Activated CD4-positive, alpha-beta memory T cell treated with anti-CD3 and anti-CD28 coated beads, Interleukin-2, amount 10 ng/mL, durations not matched to agents 7 days and 5 days (primary cell): ENCODE results near the gene GEMIN7. TPM values are rescaled to one million over a fixed set of nuclear protein-coding genes. Genes with fewer than 3 reads are reported as not detected.

Source experiments
- CTCF ChIA-PET: fragments of 350-600 bp; sonication (Branson Sonifier 250); formaldehyde crosslinking; loops from one replicate; lab custom pipeline; 2021; ENCODE audit warnings: antibody characterized with exemption, inconsistent platforms; lab: Charles Lee
- POLR2A ChIA-PET: fragments of 350-600 bp; sonication (Branson Sonifier 250); formaldehyde crosslinking; loops from one replicate; lab custom pipeline; 2021; ENCODE audit warnings: antibody characterized with exemption; lab: Charles Lee
- DNase-seq: peaks from one replicate; pipeline ENCODE4 v3.0.0-alpha.2; 2020
- H3K27ac Mint-ChIP-seq: one replicate; pipeline ENCODE4 v1.8.0; 2021; ENCODE audit warnings: mild to moderate bottlenecking, mixed read lengths
- H3K27me3 Mint-ChIP-seq: one replicate; pipeline ENCODE4 v1.8.0; 2021; ENCODE audit warnings: mixed read lengths
- H3K36me3 Mint-ChIP-seq: one replicate; pipeline ENCODE4 v1.8.0; 2021; ENCODE audit warnings: low read depth, mixed read lengths
- H3K4me1 Mint-ChIP-seq: one replicate; pipeline ENCODE4 v1.8.0; 2021; ENCODE audit warnings: mixed read lengths
- H3K4me3 Mint-ChIP-seq: one replicate; pipeline ENCODE4 v1.8.0; 2021; ENCODE audit warnings: mild to moderate bottlenecking, mixed read lengths
- H3K9me3 Mint-ChIP-seq: one replicate; pipeline ENCODE4 v1.8.0; 2021; ENCODE audit warnings: mixed read lengths
- total RNA-seq, 2 experiments: library from RNA; stranded (reverse); gene quantifications; one replicate each; pipeline ENCODE4 v1.2.3, GENCODE V29; 2021

Gene GEMIN7
- total RNA-seq, 2 experiments from 2014 or later, result 31.7 to 35.5 TPM

- Mint-ChIP-seq H3K27ac (peak overlapping the region; percentile 51), H3K9me3 (no peaks in the 10 kb centered on the region), H3K27me3 (no peaks in the 10 kb centered on the region), H3K36me3 (peaks cover 43% of the 10 kb centered on the region), H3K4me3 (peak overlapping the region; percentile 33), H3K4me1 (peaks cover 37% of the 10 kb centered on the region)
- no peak for DNase-seq
- ChIA-PET POLR2A (interaction anchor here (1.9 kb wide), 1 partner anchor 8 kb away, joined by 8 read pairs; the partner anchor contains the start of gene CLASRP), CTCF (no interaction called here)
These were observed 31.8 kb upstream of the GEMIN7 start for GRCh38 chr19:45047188-45047797.

GRCh38 chr19:45049073-45049736, 29.9 kb upstream of the GEMIN7 start:
- ChIA-PET POLR2A (interaction anchor here (0.8 to 1.6 kb wide), 3 partner anchors 10 to 43 kb away, joined by 3 to 4 read pairs (median 4); partner anchors contain the start of genes CLASRP and PPP1R37), CTCF (interaction anchor here (1.7 to 1.8 kb wide), 2 partner anchors 10 kb away, joined by 8 to 10 read pairs; partner anchors contain the start of gene CLASRP)
- no peak for DNase-seq
- Mint-ChIP-seq H3K36me3 (peaks cover 52% of the 10 kb centered on the region), H3K4me3 (no peak overlapping the region), H3K4me1 (peaks cover 37% of the 10 kb centered on the region), H3K27me3 (no peaks in the 10 kb centered on the region), H3K27ac (no peak overlapping the region), H3K9me3 (no peaks in the 10 kb centered on the region)

- Mint-ChIP-seq H3K4me3 (no peak overlapping the region), H3K36me3 (peaks cover 55% of the 10 kb centered on the region), H3K9me3 (no peaks in the 10 kb centered on the region), H3K27ac (peak overlapping the region; percentile 35), H3K4me1 (peaks cover 34% of the 10 kb centered on the region), H3K27me3 (no peaks in the 10 kb centered on the region)
- DNase-seq, result no peak
- ChIA-PET POLR2A (interaction anchor here (0.8 to 1.1 kb wide), 2 partner anchors 11 to 42 kb away, joined by 3 to 4 read pairs; partner anchors contain the start of genes CLASRP and PPP1R37), CTCF (interaction anchor here (1.7 to 1.8 kb wide), 2 partner anchors 9 to 11 kb away, joined by 8 to 10 read pairs; partner anchors contain the start of gene CLASRP)
These were observed 29.0 kb upstream of the GEMIN7 start for GRCh38 chr19:45050036-45050435.

- peaks cover 48% of the 10 kb centered on the region for H3K36me3 Mint-ChIP-seq
- CTCF ChIA-PET, result interaction anchor here (1.3 kb wide), 1 partner anchor 8 kb away, joined by 3 read pairs; no protein-coding TSS in a partner anchor
- POLR2A ChIA-PET, result no interaction called here
- DNase-seq, result no peak
- H3K27me3 Mint-ChIP-seq, result no peaks in the 10 kb centered on the region
- H3K4me1 Mint-ChIP-seq, result peaks cover 17% of the 10 kb centered on the region
- no peaks in the 10 kb centered on the region for H3K9me3 Mint-ChIP-seq
- no peak overlapping the region for H3K4me3 Mint-ChIP-seq
- no peak overlapping the region for H3K27ac Mint-ChIP-seq
These were observed 27.0 kb upstream of the GEMIN7 start for GRCh38 chr19:45051929-45052579.

- POLR2A ChIA-PET, result interaction anchor here (0.8 to 1.2 kb wide), 2 partner anchors 17 to 36 kb away, joined by 3 to 6 read pairs; partner anchors contain the start of genes CLASRP and PPP1R37
- DNase-seq, result no peak
- CTCF ChIA-PET, result no interaction called here
- Mint-ChIP-seq H3K4me3 (no peak overlapping the region), H3K4me1 (peaks cover 4% of the 10 kb centered on the region), H3K27ac (no peak overlapping the region), H3K27me3 (no peaks in the 10 kb centered on the region), H3K9me3 (no peaks in the 10 kb centered on the region), H3K36me3 (peaks cover 73% of the 10 kb centered on the region)
These were observed 22.2 kb upstream of the GEMIN7 start for GRCh38 chr19:45056831-45057230.

- POLR2A ChIA-PET, result interaction anchor here (0.8 to 1.2 kb wide), 2 partner anchors 18 to 35 kb away, joined by 3 to 6 read pairs; partner anchors contain the start of genes CLASRP and PPP1R37
- peaks cover 68% of the 10 kb centered on the region for H3K36me3 Mint-ChIP-seq
These were observed 21.6 kb upstream of the GEMIN7 start for GRCh38 chr19:45057444-45057843.

GRCh38 chr19:45058622-45059159, 20.4 kb upstream of the GEMIN7 start:
- no peak overlapping the region for H3K4me3 Mint-ChIP-seq
- ChIA-PET POLR2A (interaction anchor here (0.5 to 1.9 kb wide), 3 partner anchors 19 to 33 kb away, joined by 3 to 5 read pairs (median 3); partner anchors contain the start of gene CLASRP), CTCF (interaction anchor here (0.9 to 2.5 kb wide), 15 partner anchors 9 to 154 kb away, joined by 3 to 35 read pairs (median 6); partner anchors contain the start of genes CLASRP, CLPTM1, GEMIN7 and PPP1R37)
- peaks cover 2% of the 10 kb centered on the region for H3K4me1 Mint-ChIP-seq
- peaks cover 65% of the 10 kb centered on the region for H3K36me3 Mint-ChIP-seq
- H3K9me3 Mint-ChIP-seq, result no peaks in the 10 kb centered on the region
- H3K27me3 Mint-ChIP-seq, result no peaks in the 10 kb centered on the region
- no peak overlapping the region for H3K27ac Mint-ChIP-seq
- DNase-seq, result no peak

More at GRCh38 chr19:45057444-45057843, 21.6 kb upstream of the GEMIN7 start:
- Mint-ChIP-seq H3K4me1 (peaks cover 2% of the 10 kb centered on the region), H3K4me3 (no peak overlapping the region), H3K27me3 (no peaks in the 10 kb centered on the region), H3K27ac (no peak overlapping the region), H3K9me3 (no peaks in the 10 kb centered on the region)
- CTCF ChIA-PET, result no interaction called here
- no peak for DNase-seq

- CTCF ChIA-PET, result interaction anchor here (0.5 to 2.5 kb wide), 34 partner anchors 8 to 547 kb away, joined by 3 to 35 read pairs (median 4); partner anchors contain the start of genes BLOC1S3, CLASRP, CLPTM1 and GEMIN7
These were observed 19.6 kb upstream of the GEMIN7 start for GRCh38 chr19:45059258-45059965.

GRCh38 chr19:45061965-45062364, 17.1 kb upstream of the GEMIN7 start:
- Mint-ChIP-seq H3K4me1 (peaks cover 2% of the 10 kb centered on the region), H3K9me3 (no peaks in the 10 kb centered on the region), H3K27me3 (no peaks in the 10 kb centered on the region), H3K4me3 (no peak overlapping the region), H3K36me3 (peaks cover 57% of the 10 kb centered on the region), H3K27ac (no peak overlapping the region)
- ChIA-PET POLR2A (no interaction called here), CTCF (interaction anchor here (1.0 kb wide), 1 partner anchor 200 kb away, joined by 4 read pairs; no protein-coding TSS in a partner anchor)
- no peak for DNase-seq

More at GRCh38 chr19:45059258-45059965, 19.6 kb upstream of the GEMIN7 start:
- POLR2A ChIA-PET, result interaction anchor here (0.5 to 1.9 kb wide), 6 partner anchors 20 to 103 kb away, joined by 3 to 5 read pairs (median 4); partner anchors contain the start of genes CLASRP and RELB
- Mint-ChIP-seq H3K36me3 (peaks cover 63% of the 10 kb centered on the region), H3K9me3 (no peaks in the 10 kb centered on the region), H3K4me3 (no peak overlapping the region), H3K27ac (peak overlapping the region; percentile 53), H3K27me3 (no peaks in the 10 kb centered on the region), H3K4me1 (peaks cover 2% of the 10 kb centered on the region)
- peak; percentile 85 for DNase-seq

- no peaks in the 10 kb centered on the region for H3K9me3 Mint-ChIP-seq
- DNase-seq, result no peak
- no peak overlapping the region for H3K27ac Mint-ChIP-seq
- POLR2A ChIA-PET, result interaction anchor here (0.7 kb wide), 1 partner anchor 15 kb away, joined by 3 read pairs; no protein-coding TSS in a partner anchor
- peaks cover 42% of the 10 kb centered on the region for H3K36me3 Mint-ChIP-seq
- CTCF ChIA-PET, result no interaction called here
- H3K4me1 Mint-ChIP-seq, result peaks cover 2% of the 10 kb centered on the region
- H3K4me3 Mint-ChIP-seq, result no peak overlapping the region
- H3K27me3 Mint-ChIP-seq, result no peaks in the 10 kb centered on the region
These were observed 14.9 kb upstream of the GEMIN7 start for GRCh38 chr19:45063851-45064801.
